GM18508 (cell line): ENCODE data around the gene WDR18.
"Not testable (repeated sequence)": the region's sequence is repeated elsewhere in the genome, so short reads cannot be mapped to it uniquely, and the experiment has no call there.

Experiments used
- ATAC-seq: cut with Tn5 transposase; IDR thresholded peaks from one replicate; pipeline ENCODE4 v1.9.1; 2021; ENCODE audit warnings: moderate number of reproducible peaks; ENCODE audit not compliant: insufficient read depth, unreplicated experiment

WDR18 gene

GRCh38 chr19:1017115-1017905, 33.2 kb downstream of the WDR18 start:
- ATAC-seq = no peak

- ATAC-seq = no peak
Observed at GRCh38 chr19:1017906-1018305, 33.8 kb downstream of the WDR18 start.

- no peak for ATAC-seq
Observed at GRCh38 chr19:1018393-1018792, 34.2 kb downstream of the WDR18 start.

- ATAC-seq = no peak
Observed at GRCh38 chr19:1018932-1019615, 34.9 kb downstream of the WDR18 start.

- no peak for ATAC-seq
Observed at GRCh38 chr19:1019616-1019961, 35.4 kb downstream of the WDR18 start.

- no peak for ATAC-seq
Observed at GRCh38 chr19:1019980-1020867, 36.1 kb downstream of the WDR18 start.

GRCh38 chr19:1020868-1021425, 36.8 kb downstream of the WDR18 start, which contains the start of gene TMEM259:
TMEM259 (minus strand) TSS chr19:1021123; CDS start chr19:1020996, 127 bp downstream.
- ATAC-seq = peak; percentile 41

- not testable (repeated sequence) for ATAC-seq
Observed at GRCh38 chr19:1023883-1024188, 39.7 kb downstream of the WDR18 start.

GRCh38 chr19:1025080-1025479, 40.9 kb downstream of the WDR18 start:
- not testable (repeated sequence) for ATAC-seq

- ATAC-seq = no peak
Observed at GRCh38 chr19:1025960-1026782, 42.0 kb downstream of the WDR18 start, which contains the start of gene CNN2. CNN2 (plus strand) TSS chr19:1026608; CDS start chr19:1026662, 54 bp downstream.

GRCh38 chr19:1026783-1027649, 42.9 kb downstream of the WDR18 start:
- ATAC-seq = no peak

GRCh38 chr19:1027650-1028061, 43.5 kb downstream of the WDR18 start:
- no peak for ATAC-seq

- no peak for ATAC-seq
Observed at GRCh38 chr19:1028062-1028926, 44.1 kb downstream of the WDR18 start.

- no peak for ATAC-seq
Observed at GRCh38 chr19:1032264-1032867, 48.2 kb downstream of the WDR18 start.

- no peak for ATAC-seq
Observed at GRCh38 chr19:1035998-1036621, 52.0 kb downstream of the WDR18 start.

GRCh38 chr19:1037621-1038064, 53.5 kb downstream of the WDR18 start:
- no peak for ATAC-seq
